ENCODE measurements around the gene ADARB1.

DNA sequence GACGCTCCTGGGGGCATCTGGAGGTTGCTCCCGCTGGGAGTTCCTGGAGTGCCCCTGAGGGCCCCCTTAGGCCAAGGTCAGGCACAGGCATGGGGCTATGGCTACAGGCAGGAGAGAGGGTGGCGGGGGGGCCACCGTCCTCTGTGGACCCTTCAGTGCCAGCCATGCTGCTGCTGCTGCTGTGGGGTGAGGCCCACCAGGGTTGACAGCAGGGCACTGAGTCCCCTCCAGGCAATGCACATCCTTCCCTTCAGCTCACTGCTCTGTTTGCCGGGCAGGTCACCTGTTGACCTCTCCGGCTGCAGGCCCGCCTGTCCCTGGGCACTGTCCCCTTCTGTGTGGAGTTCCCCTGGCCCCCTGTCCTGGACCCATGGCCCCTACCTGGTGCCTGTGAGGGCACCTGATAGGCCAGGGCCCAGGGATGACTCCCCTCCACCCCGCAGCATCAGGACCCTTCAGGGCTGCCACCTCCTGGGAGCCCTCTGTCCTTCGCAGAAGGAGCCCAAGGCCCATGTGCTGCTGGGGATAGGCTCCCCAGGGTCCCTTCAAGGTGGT, 34.1 kb upstream of the ADARB1 start:
- TF ChIP-seq, protein P1, sequence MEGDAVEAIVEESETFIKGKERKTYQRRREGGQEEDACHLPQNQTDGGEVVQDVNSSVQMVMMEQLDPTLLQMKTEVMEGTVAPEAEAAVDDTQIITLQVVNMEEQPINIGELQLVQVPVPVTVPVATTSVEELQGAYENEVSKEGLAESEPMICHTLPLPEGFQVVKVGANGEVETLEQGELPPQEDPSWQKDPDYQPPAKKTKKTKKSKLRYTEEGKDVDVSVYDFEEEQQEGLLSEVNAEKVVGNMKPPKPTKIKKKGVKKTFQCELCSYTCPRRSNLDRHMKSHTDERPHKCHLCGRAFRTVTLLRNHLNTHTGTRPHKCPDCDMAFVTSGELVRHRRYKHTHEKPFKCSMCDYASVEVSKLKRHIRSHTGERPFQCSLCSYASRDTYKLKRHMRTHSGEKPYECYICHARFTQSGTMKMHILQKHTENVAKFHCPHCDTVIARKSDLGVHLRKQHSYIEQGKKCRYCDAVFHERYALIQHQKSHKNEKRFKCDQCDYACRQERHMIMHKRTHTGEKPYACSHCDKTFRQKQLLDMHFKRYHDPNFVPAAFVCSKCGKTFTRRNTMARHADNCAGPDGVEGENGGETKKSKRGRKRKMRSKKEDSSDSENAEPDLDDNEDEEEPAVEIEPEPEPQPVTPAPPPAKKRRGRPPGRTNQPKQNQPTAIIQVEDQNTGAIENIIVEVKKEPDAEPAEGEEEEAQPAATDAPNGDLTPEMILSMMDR (IDR thresholded peaks at IDR 0.05) = no peak
- no peak for TF ChIP-seq POLR2AphosphoS5 (IDR thresholded peaks at IDR 0.05)

Data from transverse colon (tissue), 4 donors.